Progenitor cell of endocrine pancreas (in vitro differentiated cells): ENCODE measurements around the gene NR1I2. TPM values are rescaled to one million over a fixed set of nuclear protein-coding genes. Genes with fewer than 3 reads are reported as not detected.

Source experiments
- DNase-seq: peaks from one replicate; pipeline ENCODE4 v3.0.0; 2021; ENCODE audit warnings: low spot score; ENCODE audit not compliant: unreplicated experiment
- H3K27ac Mint-ChIP-seq: 2 replicates; pipeline ENCODE4 v1.8.0; 2021; ENCODE audit warnings: mild to moderate bottlenecking, moderate library complexity, mixed read lengths
- H3K27me3 Mint-ChIP-seq: 2 replicates; pipeline ENCODE4 v1.8.0; 2021; ENCODE audit warnings: mixed read lengths
- H3K36me3 Mint-ChIP-seq: 2 replicates; pipeline ENCODE4 v1.8.0; 2022; ENCODE audit warnings: mixed read lengths; ENCODE audit not compliant: insufficient read depth
- H3K4me1 Mint-ChIP-seq: 2 replicates; pipeline ENCODE4 v1.8.0; 2021; ENCODE audit warnings: low read depth, mixed read lengths
- H3K4me3 Mint-ChIP-seq: 2 replicates; pipeline ENCODE4 v1.8.0; 2021; ENCODE audit warnings: low read depth, mild to moderate bottlenecking, moderate library complexity, mixed read lengths
- H3K9me3 Mint-ChIP-seq: 2 replicates; pipeline ENCODE4 v1.8.0; 2021; ENCODE audit warnings: low read depth, mixed read lengths
- total RNA-seq: library from RNA; stranded (reverse); gene quantifications from 2 replicates; pipeline ENCODE4 v1.2.1, GENCODE V29; 2021
- TF ChIP-seq, protein P1 (sequence below): fragments of 200-600 bp; sonication (generic); IDR thresholded peaks from one replicate; pipeline ENCODE4 v1.5.0; 2021; ENCODE audit warnings: antibody characterized with exemption, mild to moderate bottlenecking; ENCODE audit not compliant: unreplicated experiment

Gene NR1I2
- total RNA-seq, 1 donor from 2014 or later = 0.62 TPM

DNA sequence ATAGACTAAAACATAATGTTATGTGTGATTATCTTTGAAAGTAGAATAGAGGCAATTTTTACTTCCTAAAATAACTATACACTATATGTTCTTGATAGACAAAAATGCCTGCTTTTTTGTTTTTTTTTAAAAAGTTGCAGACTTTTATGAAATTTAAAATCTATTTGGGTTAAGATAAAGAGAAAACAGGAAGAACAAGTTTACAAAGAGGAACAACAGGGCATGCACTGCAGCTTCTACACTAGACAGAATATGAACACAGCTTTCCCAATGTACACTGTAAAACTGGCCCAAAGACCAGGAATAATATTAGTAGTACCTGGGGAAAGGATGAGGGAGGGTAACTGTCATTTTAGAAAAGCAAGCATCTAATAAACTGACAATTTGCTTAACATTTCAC lies 53.7 kb downstream of the NR1I2 start:
- H3K4me3 Mint-ChIP-seq = no peak overlapping the region
- no peaks in the 10 kb centered on the region for H3K27me3 Mint-ChIP-seq
- H3K4me1 Mint-ChIP-seq = no peaks in the 10 kb centered on the region
- peaks cover 3% of the 10 kb centered on the region for H3K9me3 Mint-ChIP-seq
- DNase-seq = no peak
- TF ChIP-seq, protein P1, sequence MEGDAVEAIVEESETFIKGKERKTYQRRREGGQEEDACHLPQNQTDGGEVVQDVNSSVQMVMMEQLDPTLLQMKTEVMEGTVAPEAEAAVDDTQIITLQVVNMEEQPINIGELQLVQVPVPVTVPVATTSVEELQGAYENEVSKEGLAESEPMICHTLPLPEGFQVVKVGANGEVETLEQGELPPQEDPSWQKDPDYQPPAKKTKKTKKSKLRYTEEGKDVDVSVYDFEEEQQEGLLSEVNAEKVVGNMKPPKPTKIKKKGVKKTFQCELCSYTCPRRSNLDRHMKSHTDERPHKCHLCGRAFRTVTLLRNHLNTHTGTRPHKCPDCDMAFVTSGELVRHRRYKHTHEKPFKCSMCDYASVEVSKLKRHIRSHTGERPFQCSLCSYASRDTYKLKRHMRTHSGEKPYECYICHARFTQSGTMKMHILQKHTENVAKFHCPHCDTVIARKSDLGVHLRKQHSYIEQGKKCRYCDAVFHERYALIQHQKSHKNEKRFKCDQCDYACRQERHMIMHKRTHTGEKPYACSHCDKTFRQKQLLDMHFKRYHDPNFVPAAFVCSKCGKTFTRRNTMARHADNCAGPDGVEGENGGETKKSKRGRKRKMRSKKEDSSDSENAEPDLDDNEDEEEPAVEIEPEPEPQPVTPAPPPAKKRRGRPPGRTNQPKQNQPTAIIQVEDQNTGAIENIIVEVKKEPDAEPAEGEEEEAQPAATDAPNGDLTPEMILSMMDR = no peak
- H3K36me3 Mint-ChIP-seq = peaks cover 17% of the 10 kb centered on the region
- peak overlapping the region; percentile 46 for H3K27ac Mint-ChIP-seq

DNA sequence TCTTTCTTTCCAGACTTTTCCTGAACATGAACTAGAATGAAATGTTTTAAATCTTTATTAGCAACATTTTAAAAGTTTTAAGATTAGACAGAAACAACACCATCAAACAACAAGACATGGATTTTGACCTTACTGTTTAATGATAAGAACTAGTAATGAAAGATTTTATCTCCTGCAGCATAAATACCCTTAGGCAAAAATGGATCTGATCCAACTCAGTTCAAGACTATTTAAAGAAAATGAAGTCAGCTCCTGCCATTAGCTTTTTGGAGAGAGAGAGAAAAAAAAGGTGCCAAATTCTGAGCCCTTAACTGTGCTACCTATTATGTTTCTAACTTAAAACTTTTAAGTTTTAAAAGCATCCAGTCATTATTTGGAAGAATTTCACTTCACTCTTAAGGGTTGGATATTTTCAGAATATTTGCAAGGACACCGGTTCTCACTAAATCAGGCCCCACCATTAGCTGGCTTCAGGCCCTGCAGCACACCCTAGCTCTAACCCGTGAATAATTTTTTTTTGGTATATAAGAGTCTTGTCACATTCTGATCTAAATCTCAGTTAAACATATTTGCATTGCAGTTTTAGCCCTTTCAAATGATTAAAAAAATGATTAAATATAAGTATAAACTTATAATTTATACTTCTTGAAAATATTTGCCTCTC lies 60.0 kb downstream of the NR1I2 start:
- H3K4me3 Mint-ChIP-seq = no peak overlapping the region
- peaks cover 48% of the 10 kb centered on the region for H3K36me3 Mint-ChIP-seq
- no peaks in the 10 kb centered on the region for H3K4me1 Mint-ChIP-seq
- DNase-seq = no peak
- TF ChIP-seq, protein P1 = no peak
- no peaks in the 10 kb centered on the region for H3K27me3 Mint-ChIP-seq
- peaks cover 26% of the 10 kb centered on the region for H3K9me3 Mint-ChIP-seq
- H3K27ac Mint-ChIP-seq = no peak overlapping the region

DNA sequence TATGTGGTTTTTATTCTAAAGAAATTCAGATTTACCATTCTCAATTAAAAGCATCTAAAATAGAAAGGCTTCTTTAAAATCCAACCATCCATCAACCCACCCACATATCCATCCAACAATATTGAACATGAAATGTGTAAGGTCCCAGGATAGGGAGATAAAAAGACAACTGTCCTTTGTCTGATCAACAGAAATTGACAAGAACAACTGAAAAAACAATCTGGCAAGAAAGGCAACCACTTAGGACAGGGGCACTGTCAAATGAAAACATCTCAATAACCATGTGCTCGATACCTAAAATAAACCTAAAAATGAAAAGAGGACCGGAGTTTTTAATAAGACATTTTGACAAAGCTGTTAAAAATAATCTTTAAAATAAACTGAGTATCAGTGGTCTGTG lies 67.2 kb downstream of the NR1I2 start:
- no peak overlapping the region for H3K27ac Mint-ChIP-seq
- H3K27me3 Mint-ChIP-seq = no peaks in the 10 kb centered on the region
- peaks cover 43% of the 10 kb centered on the region for H3K36me3 Mint-ChIP-seq
- H3K9me3 Mint-ChIP-seq = peaks cover 19% of the 10 kb centered on the region
- TF ChIP-seq, protein P1 = no peak
- no peak for DNase-seq
- no peaks in the 10 kb centered on the region for H3K4me1 Mint-ChIP-seq
- no peak overlapping the region for H3K4me3 Mint-ChIP-seq

DNA sequence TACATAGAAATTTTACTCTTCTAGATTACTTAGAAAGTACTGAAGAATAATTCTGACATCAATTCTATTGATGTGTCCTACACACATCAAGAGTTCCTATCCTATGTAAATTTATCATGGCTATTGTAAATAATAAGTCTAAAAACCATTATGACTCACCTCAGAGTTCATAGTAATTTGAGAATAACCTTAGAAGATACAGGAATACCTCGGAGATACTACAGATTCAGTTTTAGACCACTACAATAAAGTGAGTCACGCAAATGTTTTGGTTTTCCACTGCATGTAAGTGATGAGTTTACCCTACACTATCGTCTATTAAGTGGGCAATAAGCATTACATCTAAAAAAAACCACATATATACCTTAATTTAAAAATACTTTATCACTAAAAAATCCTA lies 74.8 kb downstream of the NR1I2 start:
- Mint-ChIP-seq H3K27me3 (no peaks in the 10 kb centered on the region), H3K9me3 (peaks cover 30% of the 10 kb centered on the region), H3K4me3 (no peak overlapping the region), H3K4me1 (peaks cover 7% of the 10 kb centered on the region), H3K27ac (no peak overlapping the region), H3K36me3 (peaks cover 65% of the 10 kb centered on the region)
- TF ChIP-seq, protein P1 = no peak
- no peak for DNase-seq

DNA sequence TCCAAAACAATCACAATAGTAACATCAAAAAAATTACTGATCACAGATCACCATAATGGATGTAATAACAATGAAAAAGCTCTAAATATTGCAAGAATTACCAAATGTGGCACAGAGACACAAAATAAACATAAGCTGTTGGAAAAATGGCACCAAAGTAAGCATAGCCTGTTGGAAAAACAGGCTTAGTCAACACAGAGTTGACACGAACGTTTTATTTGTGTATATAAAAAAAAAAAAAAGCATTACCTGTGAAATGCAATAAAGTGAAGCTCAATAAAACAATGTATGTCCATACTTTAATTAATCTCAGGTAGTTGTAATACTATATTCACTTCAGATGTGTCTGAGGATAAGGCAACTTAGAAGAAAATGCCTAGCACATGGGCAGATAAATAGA lies 77.1 kb downstream of the NR1I2 start:
- Mint-ChIP-seq H3K4me3 (no peak overlapping the region), H3K4me1 (peaks cover 7% of the 10 kb centered on the region), H3K36me3 (peaks cover 71% of the 10 kb centered on the region), H3K27me3 (no peaks in the 10 kb centered on the region), H3K27ac (no peak overlapping the region), H3K9me3 (peaks cover 30% of the 10 kb centered on the region)
- DNase-seq = no peak
- TF ChIP-seq, protein P1 = no peak
